GM21529 (cell line): Measurements from ENCODE around the gene VPS51.

Experiments used
- ATAC-seq: cut with Tn5 transposase; IDR thresholded peaks from one replicate; pipeline ENCODE4 v1.9.1; 2021; ENCODE audit not compliant: unreplicated experiment

Gene VPS51

GRCh38 chr11:65095974-65096806 is at the start of gene VPS51:
Gene VPS51 (plus strand): TSS chr11:65096214. CDS start chr11:65096251, 37 bp downstream.
- ATAC-seq = peak; percentile 89

GRCh38 chr11:65047581-65048422 is 48.2 kb upstream of the VPS51 start:
- ATAC-seq = no peak

GRCh38 chr11:65051398-65051858 is 44.6 kb upstream of the VPS51 start:
- ATAC-seq = no peak

- ATAC-seq = no peak
Measured at GRCh38 chr11:65053827-65054508, 42.0 kb upstream of the VPS51 start.

GRCh38 chr11:65055538-65055937 is 40.5 kb upstream of the VPS51 start:
- ATAC-seq = no peak

- no peak for ATAC-seq
Measured at GRCh38 chr11:65056999-65057398, 39.0 kb upstream of the VPS51 start.

DNA sequence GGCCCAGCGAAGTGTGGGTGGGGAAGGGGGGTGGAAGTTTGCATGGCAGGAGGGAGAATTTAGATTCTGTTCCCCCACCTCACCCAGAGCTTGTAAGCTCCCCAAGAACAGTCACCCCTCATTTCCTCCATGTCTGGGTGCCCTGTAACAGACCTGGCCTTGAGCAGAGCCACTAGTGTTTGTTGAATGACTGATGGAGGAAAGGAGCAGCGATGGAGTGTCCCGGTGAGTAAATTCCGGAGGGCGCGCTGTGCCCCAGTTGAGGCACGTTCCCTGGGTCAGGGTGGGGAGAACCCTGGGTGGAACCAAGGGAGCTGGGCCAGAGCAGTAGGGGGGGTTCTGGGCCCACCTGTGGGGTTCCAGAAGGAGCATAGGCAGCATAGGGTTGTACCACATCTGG is 38.5 kb upstream of the VPS51 start:
- ATAC-seq = no peak

DNA sequence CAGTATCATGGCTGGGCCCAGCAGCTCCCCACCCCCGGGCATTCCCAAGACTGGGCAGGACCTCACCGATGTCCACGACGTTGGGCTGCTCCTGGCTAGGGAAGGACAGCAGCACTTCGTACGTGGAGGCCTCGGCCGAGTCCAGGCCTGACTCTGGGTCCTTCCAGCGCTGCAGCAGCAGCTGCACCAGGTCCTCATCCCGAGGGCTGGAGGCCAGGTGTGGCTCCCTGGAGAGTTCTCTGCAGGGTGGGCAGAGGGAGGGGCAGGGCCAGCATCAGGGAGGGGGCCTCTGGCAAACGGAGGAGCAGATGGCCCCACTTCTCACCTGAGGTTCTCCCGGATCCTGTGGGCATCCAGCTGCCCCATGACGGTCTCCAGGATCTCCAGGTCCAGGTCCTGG is 38.0 kb upstream of the VPS51 start:
- no peak for ATAC-seq

DNA sequence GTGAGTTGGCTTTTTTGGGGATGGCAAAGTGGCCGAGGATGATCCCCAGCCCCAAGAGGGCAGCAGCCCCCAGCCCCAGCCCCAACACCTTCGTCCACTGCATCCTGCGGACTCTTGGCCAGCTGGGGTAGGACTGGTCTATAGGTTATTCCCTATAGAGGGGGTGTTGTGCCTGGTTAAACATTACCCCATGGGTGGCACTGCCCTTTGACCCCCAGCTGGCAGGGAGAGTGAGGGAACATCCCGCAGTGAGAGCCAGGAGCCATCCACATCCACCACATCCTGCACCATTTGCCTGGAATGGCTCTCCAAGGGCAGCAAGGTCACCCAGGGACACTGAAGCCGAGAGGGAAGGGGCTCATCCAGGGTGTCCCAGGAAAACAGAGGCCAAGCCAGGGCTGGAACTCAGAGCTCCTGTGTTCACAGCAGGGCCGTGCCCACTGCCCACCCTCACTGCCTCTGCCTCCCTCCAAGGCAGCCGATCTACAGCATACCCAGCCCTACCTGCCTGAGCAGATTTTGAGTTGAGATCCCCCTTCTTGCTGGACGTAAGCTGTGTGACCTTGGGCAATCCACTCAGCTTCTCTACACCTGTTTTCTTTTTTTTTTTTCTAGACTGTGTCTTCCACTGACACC is 37.5 kb upstream of the VPS51 start, which contains the start of gene NAALADL1:
Gene NAALADL1, minus strand, starts transcription at position 135 of the 636 bp plus-strand sequence. Its CDS starts 32 bp downstream, at position 103.
- ATAC-seq = no peak

DNA sequence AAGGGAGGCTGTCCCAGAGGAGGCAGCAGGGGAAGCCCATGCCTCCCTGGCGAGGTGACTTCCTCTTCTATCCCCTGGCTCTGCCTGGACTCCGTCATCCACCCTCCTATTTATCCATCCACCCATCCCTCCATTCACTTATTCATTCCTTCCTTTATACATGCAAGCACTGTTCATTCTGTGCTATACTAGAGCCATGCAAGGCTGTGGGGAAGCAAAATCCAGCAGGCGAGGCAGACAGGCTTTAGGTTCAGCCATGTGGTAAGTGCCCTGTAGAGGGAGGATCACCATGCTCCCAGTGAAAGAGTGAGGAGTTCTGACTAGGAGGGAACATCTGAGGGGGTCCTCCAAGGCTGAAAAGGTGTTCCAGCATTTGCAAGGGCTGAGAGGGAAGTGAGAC is 36.5 kb upstream of the VPS51 start:
- no peak for ATAC-seq

DNA sequence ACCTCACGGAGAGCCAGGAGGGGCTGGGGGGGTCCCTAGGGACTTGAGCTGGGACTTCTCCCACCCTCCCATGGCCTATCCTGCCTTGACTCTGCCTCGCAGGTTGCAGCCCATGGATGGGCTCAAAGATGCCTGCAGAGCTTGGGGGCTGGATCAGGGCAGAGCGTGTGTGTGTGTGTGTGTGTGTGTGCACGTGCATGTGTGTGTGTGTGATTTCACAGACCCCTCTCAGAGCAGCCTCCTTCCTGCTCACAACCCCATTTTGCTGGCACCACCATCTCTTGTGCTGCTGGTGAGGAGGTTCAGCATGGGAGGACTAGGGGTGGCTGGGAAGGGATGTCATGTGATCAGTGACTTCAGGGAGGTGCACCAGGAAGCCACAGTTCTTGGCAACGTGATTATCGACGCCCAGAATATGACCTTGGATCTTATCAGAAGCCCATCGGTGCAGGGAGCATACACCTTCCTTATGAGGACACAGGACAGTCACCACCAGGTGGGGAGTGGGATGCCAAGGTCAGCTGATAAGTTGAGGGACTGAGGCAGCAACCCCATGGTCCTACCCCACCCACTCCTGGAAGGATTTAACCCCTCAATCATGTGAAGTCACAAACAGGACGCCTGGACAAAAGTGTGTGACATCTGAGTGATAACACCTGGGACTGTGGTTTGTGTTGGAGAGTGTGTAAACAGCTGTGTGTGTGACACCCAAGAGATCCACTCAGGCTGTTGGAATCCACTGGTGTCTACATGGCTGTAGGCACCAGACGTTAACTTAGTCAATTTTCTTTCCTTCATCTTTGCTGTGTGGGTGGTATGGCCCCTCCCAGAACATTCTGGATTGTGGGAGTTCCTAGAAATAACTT is 35.8 kb upstream of the VPS51 start:
- ATAC-seq = no peak

GRCh38 chr11:65060913-65061408 is 35.1 kb upstream of the VPS51 start:
- ATAC-seq = no peak

- ATAC-seq = no peak
Measured at GRCh38 chr11:65063532-65063931, 32.5 kb upstream of the VPS51 start.

DNA sequence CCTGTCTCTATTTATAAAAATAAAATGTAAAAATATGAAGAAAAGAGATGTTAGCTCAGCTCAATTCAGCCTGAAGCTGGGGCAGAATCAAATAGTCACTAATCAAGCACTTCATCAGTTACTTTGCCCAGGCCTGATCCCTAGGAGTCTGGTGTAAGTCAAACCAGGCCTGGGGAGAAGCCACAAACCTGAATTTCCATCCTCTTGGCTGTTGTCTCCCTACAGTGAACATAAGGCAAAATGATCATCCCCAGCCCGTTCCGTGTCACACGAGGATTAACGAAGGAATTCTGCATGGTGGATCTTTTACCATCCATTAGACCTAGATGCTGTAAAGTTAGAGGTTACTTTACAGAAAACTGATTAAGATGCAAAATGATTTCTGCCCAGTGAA is 31.2 kb upstream of the VPS51 start:
- ATAC-seq = no peak

- ATAC-seq = no peak
Measured at GRCh38 chr11:65065851-65066250, 30.2 kb upstream of the VPS51 start.

- no peak for ATAC-seq
Measured at GRCh38 chr11:65066315-65066714, 29.7 kb upstream of the VPS51 start.

DNA sequence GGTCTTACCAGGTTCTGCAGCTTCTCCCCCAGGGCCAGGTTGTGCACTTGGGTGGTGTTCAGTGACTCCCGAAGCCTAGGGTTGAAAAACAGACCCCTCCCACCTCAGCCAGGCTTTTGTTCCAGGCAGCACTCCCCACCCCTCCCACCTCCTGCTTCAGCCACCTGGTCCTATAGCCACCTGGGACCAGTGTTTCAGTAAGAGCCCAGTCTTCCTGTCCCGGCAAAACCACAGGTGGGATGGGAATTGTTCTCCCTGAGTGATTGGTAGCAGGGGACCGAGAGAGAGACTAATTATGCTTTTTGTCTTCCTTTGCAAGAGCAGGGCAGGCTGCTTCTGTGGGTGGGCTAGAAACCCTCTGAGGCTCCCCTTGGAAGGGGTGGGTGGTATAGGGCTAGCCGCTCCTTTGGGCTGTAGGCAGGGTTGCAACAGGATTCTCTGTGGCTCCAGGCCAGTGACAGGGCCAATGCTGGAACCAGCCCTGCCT is 29.2 kb upstream of the VPS51 start:
- ATAC-seq = no peak

GRCh38 chr11:65067446-65067845 is 28.6 kb upstream of the VPS51 start:
- no peak for ATAC-seq

- ATAC-seq = no peak
Measured at GRCh38 chr11:65069217-65069616, 26.8 kb upstream of the VPS51 start.
